ENCODE results near the gene MFSD11.

GRCh38 chr17:76792348-76792747 is 54.4 kb downstream of the MFSD11 start:
- TF ChIP-seq CTCF (conservative IDR thresholded peaks at IDR 0.05; ENCODE audit: low read depth, low read length): no peak
- TF ChIP-seq EZH2 (IDR thresholded peaks at IDR 0.05; ENCODE audit: low read length, unreplicated experiment): no peak
- no peak for TF ChIP-seq EZH2phosphoT487 (IDR thresholded peaks at IDR 0.05; ENCODE audit: borderline replicate concordance, low read length)
